AG10803 (cell line): ENCODE measurements around the gene SHMT2.

ENCODE experiments used
- DNase-seq: peaks from one replicate; pipeline ENCODE4 v3.0.0; 2010; ENCODE audit warnings: low read depth
- H3K4me3 ChIP-seq: 2 replicates; pipeline ENCODE4 v1.5.1; 2011; ENCODE audit warnings: mild to moderate bottlenecking, low read length, control low read depth
- TF ChIP-seq, protein P1 (sequence below): conservative IDR thresholded peaks from 2 replicates; pipeline ENCODE4 v1.5.1; 2011; ENCODE audit warnings: mild to moderate bottlenecking, low read length, control low read depth, inconsistent platforms

SHMT2 gene

DNA sequence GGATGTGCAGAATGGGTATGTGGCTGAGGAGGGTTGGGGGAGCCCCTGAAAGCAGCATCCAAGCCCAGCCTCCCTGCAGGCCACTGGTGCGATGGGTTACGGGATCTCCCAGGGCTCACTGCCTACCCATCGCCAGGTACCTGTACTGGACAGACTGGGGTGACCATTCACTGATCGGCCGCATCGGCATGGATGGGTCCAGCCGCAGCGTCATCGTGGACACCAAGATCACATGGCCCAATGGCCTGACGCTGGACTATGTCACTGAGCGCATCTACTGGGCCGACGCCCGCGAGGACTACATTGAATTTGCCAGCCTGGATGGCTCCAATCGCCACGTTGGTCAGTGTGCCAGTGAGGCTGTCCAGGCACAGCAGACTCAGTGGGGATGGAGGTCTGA lies 31.2 kb upstream of the SHMT2 start:
- H3K4me3 ChIP-seq: no peak overlapping the region
- no peak for DNase-seq
- TF ChIP-seq, protein P1, sequence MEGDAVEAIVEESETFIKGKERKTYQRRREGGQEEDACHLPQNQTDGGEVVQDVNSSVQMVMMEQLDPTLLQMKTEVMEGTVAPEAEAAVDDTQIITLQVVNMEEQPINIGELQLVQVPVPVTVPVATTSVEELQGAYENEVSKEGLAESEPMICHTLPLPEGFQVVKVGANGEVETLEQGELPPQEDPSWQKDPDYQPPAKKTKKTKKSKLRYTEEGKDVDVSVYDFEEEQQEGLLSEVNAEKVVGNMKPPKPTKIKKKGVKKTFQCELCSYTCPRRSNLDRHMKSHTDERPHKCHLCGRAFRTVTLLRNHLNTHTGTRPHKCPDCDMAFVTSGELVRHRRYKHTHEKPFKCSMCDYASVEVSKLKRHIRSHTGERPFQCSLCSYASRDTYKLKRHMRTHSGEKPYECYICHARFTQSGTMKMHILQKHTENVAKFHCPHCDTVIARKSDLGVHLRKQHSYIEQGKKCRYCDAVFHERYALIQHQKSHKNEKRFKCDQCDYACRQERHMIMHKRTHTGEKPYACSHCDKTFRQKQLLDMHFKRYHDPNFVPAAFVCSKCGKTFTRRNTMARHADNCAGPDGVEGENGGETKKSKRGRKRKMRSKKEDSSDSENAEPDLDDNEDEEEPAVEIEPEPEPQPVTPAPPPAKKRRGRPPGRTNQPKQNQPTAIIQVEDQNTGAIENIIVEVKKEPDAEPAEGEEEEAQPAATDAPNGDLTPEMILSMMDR: no peak

DNA sequence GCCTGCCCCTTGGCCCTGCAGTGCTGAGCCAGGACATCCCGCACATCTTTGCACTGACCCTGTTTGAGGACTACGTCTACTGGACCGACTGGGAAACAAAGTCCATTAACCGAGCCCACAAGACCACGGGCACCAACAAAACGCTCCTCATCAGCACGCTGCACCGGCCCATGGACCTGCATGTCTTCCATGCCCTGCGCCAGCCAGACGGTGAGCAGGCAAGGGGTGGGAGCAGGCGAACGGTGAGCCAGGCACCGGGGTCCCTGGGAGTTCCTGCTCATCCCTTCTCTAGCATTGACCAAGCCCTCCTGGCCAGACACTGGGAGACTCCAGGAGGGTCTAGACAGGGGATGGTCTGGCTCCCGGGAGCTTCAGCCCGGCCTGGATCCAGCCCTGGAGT lies 30.3 kb upstream of the SHMT2 start:
- DNase-seq: no peak
- H3K4me3 ChIP-seq: no peak overlapping the region
- TF ChIP-seq, protein P1: no peak

DNA sequence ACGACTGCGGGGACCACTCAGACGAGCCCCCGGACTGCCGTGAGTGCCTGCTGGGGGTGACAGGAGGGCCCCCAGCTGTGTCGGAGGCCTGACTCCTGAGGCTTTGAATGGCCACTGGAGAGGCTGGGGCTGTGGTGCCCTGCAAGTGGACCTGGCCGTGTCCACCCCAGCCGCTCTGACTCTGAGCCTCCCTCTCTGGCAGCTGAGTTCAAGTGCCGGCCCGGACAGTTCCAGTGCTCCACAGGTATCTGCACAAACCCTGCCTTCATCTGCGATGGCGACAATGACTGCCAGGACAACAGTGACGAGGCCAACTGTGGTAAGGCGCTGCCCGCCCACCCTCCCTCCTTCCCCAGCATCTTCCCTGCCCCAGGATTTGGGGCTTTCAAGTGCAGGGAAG lies 29.0 kb upstream of the SHMT2 start:
- no peak for DNase-seq
- TF ChIP-seq, protein P1: no peak
- no peak overlapping the region for H3K4me3 ChIP-seq

DNA sequence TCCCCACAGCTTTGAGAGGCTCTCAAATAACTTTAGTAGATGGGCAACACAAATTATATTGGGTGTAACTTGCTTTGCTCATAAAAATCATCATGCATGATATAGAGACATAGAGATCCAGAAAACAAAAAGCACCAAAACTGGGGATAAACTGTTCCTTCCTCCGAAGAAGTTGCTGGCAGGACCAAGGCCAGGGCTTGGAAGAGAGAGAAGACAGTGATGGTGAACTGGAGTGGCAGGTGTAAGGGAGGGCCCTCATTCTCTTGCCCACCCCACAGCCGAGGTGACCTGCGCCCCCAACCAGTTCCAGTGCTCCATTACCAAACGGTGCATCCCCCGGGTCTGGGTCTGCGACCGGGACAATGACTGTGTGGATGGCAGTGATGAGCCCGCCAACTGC lies 28.3 kb upstream of the SHMT2 start:
- H3K4me3 ChIP-seq: no peak overlapping the region
- TF ChIP-seq, protein P1: no peak
- no peak for DNase-seq

DNA sequence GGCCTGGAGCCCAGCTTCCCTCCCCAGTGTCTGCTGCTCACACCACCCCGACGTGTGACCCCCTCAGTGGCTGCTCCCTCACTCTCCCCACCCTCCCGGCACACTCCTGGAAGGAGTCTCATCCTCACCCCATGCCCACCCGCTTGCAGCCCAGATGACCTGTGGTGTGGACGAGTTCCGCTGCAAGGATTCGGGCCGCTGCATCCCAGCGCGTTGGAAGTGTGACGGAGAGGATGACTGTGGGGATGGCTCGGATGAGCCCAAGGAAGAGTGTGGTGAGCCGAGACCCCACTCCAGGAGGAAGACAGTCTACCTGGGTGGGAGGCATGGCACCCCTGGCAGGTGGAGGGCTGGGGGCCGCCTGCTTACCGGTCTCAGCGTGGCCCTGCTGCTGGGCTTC lies 27.9 kb upstream of the SHMT2 start:
- no peak for DNase-seq
- no peak overlapping the region for H3K4me3 ChIP-seq
- TF ChIP-seq, protein P1: no peak

DNA sequence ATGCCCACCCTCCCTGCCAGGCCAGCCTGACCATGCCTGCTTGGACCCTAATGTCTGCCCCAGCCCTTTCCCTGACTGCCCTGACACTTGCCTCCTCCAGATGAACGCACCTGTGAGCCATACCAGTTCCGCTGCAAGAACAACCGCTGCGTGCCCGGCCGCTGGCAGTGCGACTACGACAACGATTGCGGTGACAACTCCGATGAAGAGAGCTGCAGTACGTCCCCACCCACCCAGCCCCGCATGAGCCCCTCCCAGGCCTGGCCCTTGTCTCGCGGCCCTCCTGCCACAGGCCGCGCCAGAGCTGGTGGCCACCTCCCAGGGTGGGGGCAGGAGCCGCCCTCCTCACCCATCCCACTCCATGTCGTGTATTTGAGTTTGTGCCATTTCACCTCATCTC lies 27.2 kb upstream of the SHMT2 start:
- H3K4me3 ChIP-seq: no peak overlapping the region
- DNase-seq: no peak
- TF ChIP-seq, protein P1: no peak

DNA sequence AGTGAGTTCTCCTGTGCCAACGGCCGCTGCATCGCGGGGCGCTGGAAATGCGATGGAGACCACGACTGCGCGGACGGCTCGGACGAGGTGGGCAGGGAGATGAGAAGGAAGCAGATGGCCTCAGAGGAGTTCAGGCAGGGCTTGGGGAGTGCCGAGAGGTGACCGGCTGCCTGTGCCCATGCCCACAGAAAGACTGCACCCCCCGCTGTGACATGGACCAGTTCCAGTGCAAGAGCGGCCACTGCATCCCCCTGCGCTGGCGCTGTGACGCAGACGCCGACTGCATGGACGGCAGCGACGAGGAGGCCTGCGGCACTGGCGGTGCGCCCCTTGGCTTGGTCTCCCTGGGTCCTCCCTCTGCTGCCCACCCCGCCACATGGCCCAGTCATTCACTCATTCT lies 26.3 kb upstream of the SHMT2 start:
- no peak for DNase-seq
- TF ChIP-seq, protein P1: no peak
- H3K4me3 ChIP-seq: no peak overlapping the region
